Measurements from ENCODE around the gene LSM14A. TPM values are rescaled to one million over a fixed set of nuclear protein-coding genes. Genes with fewer than 3 reads are reported as not detected.

Gene LSM14A
- total and polyA plus RNA-seq, 2 of the 8 experiments (the other 6 are each of a cell fraction or from before 2014, with no cell fraction given), result 117 to 195 TPM

DNA sequence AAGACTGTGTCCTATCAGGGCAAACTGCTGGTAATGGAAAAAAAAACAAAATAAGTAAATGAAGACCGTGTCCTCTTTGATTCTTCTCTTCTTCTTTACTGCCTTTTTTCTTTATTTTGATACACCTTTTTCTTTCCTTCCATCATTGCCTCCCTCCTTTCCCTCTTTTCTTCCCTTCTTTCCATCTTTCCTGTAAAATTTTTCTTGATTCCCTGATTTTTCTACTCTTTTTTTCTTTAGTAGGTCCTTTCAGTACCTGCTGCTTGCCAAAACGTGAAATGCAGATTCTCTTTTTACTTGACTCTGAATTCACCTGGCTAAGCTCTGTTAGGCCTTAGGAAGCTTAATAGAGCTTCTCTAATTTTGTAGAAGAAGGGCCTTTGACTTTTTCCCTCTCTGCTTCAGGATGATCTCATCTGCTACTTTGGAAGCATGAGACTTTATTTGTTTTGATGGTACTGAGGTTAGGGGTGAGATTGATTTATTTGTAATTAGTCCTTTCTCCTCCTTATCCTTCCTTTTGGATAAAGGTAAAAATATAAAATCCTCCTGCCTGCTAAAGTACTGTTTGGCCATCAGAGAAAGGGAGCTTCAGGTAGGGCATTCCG, 19.2 kb downstream of the LSM14A start (continued):
- TF ChIP-seq, protein P1, sequence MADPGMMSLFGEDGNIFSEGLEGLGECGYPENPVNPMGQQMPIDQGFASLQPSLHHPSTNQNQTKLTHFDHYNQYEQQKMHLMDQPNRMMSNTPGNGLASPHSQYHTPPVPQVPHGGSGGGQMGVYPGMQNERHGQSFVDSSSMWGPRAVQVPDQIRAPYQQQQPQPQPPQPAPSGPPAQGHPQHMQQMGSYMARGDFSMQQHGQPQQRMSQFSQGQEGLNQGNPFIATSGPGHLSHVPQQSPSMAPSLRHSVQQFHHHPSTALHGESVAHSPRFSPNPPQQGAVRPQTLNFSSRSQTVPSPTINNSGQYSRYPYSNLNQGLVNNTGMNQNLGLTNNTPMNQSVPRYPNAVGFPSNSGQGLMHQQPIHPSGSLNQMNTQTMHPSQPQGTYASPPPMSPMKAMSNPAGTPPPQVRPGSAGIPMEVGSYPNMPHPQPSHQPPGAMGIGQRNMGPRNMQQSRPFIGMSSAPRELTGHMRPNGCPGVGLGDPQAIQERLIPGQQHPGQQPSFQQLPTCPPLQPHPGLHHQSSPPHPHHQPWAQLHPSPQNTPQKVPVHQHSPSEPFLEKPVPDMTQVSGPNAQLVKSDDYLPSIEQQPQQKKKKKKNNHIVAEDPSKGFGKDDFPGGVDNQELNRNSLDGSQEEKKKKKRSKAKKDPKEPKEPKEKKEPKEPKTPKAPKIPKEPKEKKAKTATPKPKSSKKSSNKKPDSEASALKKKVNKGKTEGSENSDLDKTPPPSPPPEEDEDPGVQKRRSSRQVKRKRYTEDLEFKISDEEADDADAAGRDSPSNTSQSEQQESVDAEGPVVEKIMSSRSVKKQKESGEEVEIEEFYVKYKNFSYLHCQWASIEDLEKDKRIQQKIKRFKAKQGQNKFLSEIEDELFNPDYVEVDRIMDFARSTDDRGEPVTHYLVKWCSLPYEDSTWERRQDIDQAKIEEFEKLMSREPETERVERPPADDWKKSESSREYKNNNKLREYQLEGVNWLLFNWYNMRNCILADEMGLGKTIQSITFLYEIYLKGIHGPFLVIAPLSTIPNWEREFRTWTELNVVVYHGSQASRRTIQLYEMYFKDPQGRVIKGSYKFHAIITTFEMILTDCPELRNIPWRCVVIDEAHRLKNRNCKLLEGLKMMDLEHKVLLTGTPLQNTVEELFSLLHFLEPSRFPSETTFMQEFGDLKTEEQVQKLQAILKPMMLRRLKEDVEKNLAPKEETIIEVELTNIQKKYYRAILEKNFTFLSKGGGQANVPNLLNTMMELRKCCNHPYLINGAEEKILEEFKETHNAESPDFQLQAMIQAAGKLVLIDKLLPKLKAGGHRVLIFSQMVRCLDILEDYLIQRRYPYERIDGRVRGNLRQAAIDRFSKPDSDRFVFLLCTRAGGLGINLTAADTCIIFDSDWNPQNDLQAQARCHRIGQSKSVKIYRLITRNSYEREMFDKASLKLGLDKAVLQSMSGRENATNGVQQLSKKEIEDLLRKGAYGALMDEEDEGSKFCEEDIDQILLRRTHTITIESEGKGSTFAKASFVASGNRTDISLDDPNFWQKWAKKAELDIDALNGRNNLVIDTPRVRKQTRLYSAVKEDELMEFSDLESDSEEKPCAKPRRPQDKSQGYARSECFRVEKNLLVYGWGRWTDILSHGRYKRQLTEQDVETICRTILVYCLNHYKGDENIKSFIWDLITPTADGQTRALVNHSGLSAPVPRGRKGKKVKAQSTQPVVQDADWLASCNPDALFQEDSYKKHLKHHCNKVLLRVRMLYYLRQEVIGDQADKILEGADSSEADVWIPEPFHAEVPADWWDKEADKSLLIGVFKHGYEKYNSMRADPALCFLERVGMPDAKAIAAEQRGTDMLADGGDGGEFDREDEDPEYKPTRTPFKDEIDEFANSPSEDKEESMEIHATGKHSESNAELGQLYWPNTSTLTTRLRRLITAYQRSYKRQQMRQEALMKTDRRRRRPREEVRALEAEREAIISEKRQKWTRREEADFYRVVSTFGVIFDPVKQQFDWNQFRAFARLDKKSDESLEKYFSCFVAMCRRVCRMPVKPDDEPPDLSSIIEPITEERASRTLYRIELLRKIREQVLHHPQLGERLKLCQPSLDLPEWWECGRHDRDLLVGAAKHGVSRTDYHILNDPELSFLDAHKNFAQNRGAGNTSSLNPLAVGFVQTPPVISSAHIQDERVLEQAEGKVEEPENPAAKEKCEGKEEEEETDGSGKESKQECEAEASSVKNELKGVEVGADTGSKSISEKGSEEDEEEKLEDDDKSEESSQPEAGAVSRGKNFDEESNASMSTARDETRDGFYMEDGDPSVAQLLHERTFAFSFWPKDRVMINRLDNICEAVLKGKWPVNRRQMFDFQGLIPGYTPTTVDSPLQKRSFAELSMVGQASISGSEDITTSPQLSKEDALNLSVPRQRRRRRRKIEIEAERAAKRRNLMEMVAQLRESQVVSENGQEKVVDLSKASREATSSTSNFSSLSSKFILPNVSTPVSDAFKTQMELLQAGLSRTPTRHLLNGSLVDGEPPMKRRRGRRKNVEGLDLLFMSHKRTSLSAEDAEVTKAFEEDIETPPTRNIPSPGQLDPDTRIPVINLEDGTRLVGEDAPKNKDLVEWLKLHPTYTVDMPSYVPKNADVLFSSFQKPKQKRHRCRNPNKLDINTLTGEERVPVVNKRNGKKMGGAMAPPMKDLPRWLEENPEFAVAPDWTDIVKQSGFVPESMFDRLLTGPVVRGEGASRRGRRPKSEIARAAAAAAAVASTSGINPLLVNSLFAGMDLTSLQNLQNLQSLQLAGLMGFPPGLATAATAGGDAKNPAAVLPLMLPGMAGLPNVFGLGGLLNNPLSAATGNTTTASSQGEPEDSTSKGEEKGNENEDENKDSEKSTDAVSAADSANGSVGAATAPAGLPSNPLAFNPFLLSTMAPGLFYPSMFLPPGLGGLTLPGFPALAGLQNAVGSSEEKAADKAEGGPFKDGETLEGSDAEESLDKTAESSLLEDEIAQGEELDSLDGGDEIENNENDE (IDR thresholded peaks at IDR 0.05; ENCODE audit: insufficient replicate concordance, low read length), result no peak
- no peak for TF ChIP-seq RNF2 (IDR thresholded peaks at IDR 0.05; ENCODE audit: borderline replicate concordance, low read depth, low read length, missing control alignments, poor library complexity, severe bottlenecking)
- no peak for TF ChIP-seq POU5F1 (IDR thresholded peaks at IDR 0.05; ENCODE audit: low read depth, low read length)
- TF ChIP-seq TEAD4 (IDR thresholded peaks at IDR 0.05; ENCODE audit: low read depth, low read length), result no peak
- no peak for TF ChIP-seq BCL11A (IDR thresholded peaks at IDR 0.05; ENCODE audit: low read depth in 2 of 2, low read length in 2 of 2)
- TF ChIP-seq TAF7 (optimal IDR thresholded peaks at IDR 0.05; ENCODE audit: borderline replicate concordance, low read depth, low read length), result no peak
- no peak for TF ChIP-seq YY1 (IDR thresholded peaks at IDR 0.05; ENCODE audit: low read depth, low read length)
- no peak for TF ChIP-seq SIN3A (conservative IDR thresholded peaks at IDR 0.05 in 1 of 2, IDR thresholded peaks at IDR 0.05 in 1 of 2; ENCODE audit: low read depth in 1 of 2, low read length in 2 of 2)
- TF ChIP-seq SIRT6 (IDR thresholded peaks at IDR 0.05; ENCODE audit: low read length), result no peak
- no peak for TF ChIP-seq SRF (IDR thresholded peaks at IDR 0.05; ENCODE audit: low read depth, low read length)
- no peak for TF ChIP-seq PHF8 (conservative IDR thresholded peaks at IDR 0.05; ENCODE audit: low read depth, low read length)
